Adrenal gland (tissue), 12 donors: ENCODE measurements around the gene LRFN2. TPM values are rescaled to one million over a fixed set of nuclear protein-coding genes. Genes with fewer than 3 reads are reported as not detected.

Experiments
- DNase-seq, 7 donors: peaks; one replicate each; pipeline ENCODE4 v3.0.0-alpha.2; 2019 to 2020
- H3K27ac ChIP-seq, 5 donors: fragments of 200-600 bp; sonication (generic) in 4 of 5; 1 replicate in 3 of 5; 2 replicates in 2 of 5; pipeline versions ENCODE4 v1.5.1 to v1.8.0; 2016 to 2020; ENCODE audit warnings: mild to moderate bottlenecking in 1 of 5
- H3K27me3 ChIP-seq: fragments of 200-600 bp; 2 replicates; pipeline ENCODE4 v1.8.0; 2021
- H3K36me3 ChIP-seq, 2 donors: fragments of 200-600 bp; replicated peaks in 1 of 2; 1 replicate in 1 of 2; 2 replicates in 1 of 2; pipeline versions ENCODE4 v1.5.1 to v1.8.0; 2018 to 2022
- H3K4me1 ChIP-seq, 2 donors: fragments of 200-600 bp; replicated peaks in 1 of 2; 1 replicate in 1 of 2; 2 replicates in 1 of 2; pipeline versions ENCODE4 v1.5.1 to v1.8.0; 2018 to 2021
- H3K4me3 ChIP-seq, 4 donors: fragments of 200-600 bp; sonication (generic) in 3 of 4; one replicate each; pipeline ENCODE4 v1.5.1; 2016 to 2018
- H3K9me3 ChIP-seq, 3 donors: fragments of 200-600 bp; sonication (generic) in 1 of 3; replicated peaks in 1 of 3; 1 replicate in 2 of 3; 2 replicates in 1 of 3; pipeline versions ENCODE4 v1.5.1 to v1.8.0; 2016 to 2021
- POLR2A ChIP-seq, 2 donors: fragments of 450-650 bp; IDR thresholded peaks; one replicate each; pipeline ENCODE4 v1.6.1; 2017; ENCODE audit warnings: antibody characterized with exemption in 2 of 2, mild to moderate bottlenecking in 2 of 2, moderate library complexity in 1 of 2
- WGBS, 4 donors: extraction: QIAGEN DNeasy Blood & Tissue Kit in 2 of 4; methylation state at CpG; one replicate each; pipeline versions ENCODE4 v1.1.5 to v1.1.7; 2013 to 2017; 5-methylcytosine and 5-hydroxymethylcytosine counted together
- intact Hi-C, 2 donors: fragments of 100-400 bp; cut with DNase I; formaldehyde crosslinking; loops; one replicate each; pipeline versions ENCODE4 v1.14.1 to v1.15.0; 2022 to 2023
- polyA plus RNA-seq, 3 donors: library from polyadenylated mRNA; stranded (reverse); fragments of 200-250 nt in 2 of 3; fragments of 350-450 nt in 1 of 3; fragmentation: Illumina TruSeq in 1 of 3; extraction: RNeasy Lipid Tissue Mini Kit (QIAGEN cat#74804) in 1 of 3; gene quantifications; one replicate each; pipeline ENCODE4 v1.2.3, GENCODE V29; 2013 to 2014
- total RNA-seq, 9 donors: library from RNA; depleted of rRNA in 4 of 9; stranded (reverse); fragments of >200 nt in 4 of 9; fragments of 120-200 nt in 1 of 9; fragmentation: NEBNext Ultra II Directional in 1 of 9; extraction: Animal tissue kit (Norgen Biotek cat#: 25700) in 1 of 9; gene quantifications; one replicate each; pipeline versions ENCODE4 v1.1.0 to v1.2.4, GENCODE V29; 2013 to 2023
- TF ChIP-seq, protein P1 (sequence below), 6 experiments: fragments of 450-650 bp in 4 of 6; fragments of 200-600 bp in 2 of 6; sonication (generic) in 1 of 6; IDR thresholded peaks; 1 replicate in 5 of 6; 2 replicates in 1 of 6; pipeline versions ENCODE4 v1.5.1 to v1.8.0; 2016 to 2021; ENCODE audit warnings: antibody characterized with exemption in 6 of 6, mild to moderate bottlenecking in 2 of 6, moderate library complexity in 1 of 6
- donor health status: healthy with polysubstance abuse.
- donor health status: Bipolar disorder and iron deficiency.
- donor health status: DM: yes; HTN: yes; CAD: no.
- donor health status: DM: no; HTN: no; CAD: no.
- donor health status: DM: no; HTN: no; CAD: no.
- donor health status: DM: yes; HTN: yes; CAD: no.

Gene LRFN2
- total and polyA plus RNA-seq, 12 donors = 0.03 to 0.74 (median 0.16) TPM; not detected in 3

DNA sequence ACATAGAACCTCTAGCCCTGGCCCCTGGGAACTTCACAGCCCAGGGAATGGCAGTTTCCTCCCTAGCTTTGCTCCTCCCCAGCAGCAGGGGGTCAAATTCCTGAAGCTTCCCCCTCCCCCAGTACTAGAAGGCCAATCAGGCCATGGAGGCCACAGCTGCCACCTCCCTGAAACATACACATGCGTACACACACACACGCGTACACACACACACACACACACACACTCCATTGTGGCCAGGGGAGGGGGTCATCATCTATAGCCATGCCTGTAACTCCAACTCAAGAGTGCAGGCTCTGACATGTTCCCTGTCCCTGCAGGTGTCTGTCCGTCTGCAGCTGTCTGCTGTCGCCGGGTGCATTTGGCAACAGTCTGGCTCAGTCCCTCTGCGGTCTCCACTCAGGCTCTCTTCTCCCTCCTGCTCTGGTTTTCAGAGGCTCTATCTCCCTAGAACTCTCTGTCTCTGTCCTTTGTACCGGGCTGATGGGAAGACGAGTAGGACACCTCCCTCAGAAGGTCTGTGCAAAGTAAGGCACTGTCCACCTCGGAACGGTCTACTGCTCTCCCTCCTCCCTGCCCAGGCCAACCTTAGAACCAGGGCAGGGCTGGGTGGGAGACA lies 1.4 kb downstream of the LRFN2 start:
- peaks cover 0 to 15% of the 10 kb centered on the region in 2 donors for H3K4me1 ChIP-seq
- intact Hi-C loops = loop anchor here in 1 of 2 donors (5.0 kb wide), 1 partner anchor 258 kb away; no protein-coding TSS in a partner anchor
- 62 to 78% (median 66%) methylated on average over 10 to 11 of the region's 11 CpGs for WGBS, 4 donors
- peaks cover 8% of the 10 kb centered on the region for H3K27me3 ChIP-seq
- H3K27ac ChIP-seq = no peak overlapping the region
- TF ChIP-seq, protein P1, sequence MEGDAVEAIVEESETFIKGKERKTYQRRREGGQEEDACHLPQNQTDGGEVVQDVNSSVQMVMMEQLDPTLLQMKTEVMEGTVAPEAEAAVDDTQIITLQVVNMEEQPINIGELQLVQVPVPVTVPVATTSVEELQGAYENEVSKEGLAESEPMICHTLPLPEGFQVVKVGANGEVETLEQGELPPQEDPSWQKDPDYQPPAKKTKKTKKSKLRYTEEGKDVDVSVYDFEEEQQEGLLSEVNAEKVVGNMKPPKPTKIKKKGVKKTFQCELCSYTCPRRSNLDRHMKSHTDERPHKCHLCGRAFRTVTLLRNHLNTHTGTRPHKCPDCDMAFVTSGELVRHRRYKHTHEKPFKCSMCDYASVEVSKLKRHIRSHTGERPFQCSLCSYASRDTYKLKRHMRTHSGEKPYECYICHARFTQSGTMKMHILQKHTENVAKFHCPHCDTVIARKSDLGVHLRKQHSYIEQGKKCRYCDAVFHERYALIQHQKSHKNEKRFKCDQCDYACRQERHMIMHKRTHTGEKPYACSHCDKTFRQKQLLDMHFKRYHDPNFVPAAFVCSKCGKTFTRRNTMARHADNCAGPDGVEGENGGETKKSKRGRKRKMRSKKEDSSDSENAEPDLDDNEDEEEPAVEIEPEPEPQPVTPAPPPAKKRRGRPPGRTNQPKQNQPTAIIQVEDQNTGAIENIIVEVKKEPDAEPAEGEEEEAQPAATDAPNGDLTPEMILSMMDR (IDR thresholded peaks at IDR 0.05) = no peak
- no peak for TF ChIP-seq POLR2A (IDR thresholded peaks at IDR 0.05)
- no peak for DNase-seq
- no peak overlapping the region for H3K4me3 ChIP-seq
- H3K9me3 ChIP-seq = no peaks in the 10 kb centered on the region
- H3K36me3 ChIP-seq = no peaks in the 10 kb centered on the region

DNA sequence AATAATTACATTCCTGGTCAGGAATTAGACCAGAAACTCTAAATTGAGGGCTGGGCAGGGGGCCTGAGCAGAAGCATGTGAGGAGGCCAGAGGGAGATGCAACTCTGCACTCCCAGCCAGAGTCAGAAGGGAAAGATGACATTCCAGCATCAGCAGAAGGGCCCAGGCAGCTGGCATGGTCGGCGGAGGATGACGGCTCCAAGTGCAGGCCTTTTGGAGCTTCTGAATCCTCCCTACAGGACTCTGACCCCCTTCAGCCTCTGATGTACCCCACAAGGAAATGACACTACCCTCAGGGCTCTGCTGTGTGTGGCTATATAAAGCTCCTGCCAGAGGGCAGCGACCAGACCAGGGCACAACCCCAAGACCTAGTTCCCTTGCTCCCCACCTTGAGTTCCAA lies 1.9 kb downstream of the LRFN2 start:
- no peaks in the 10 kb centered on the region for H3K9me3 ChIP-seq
- peaks cover 3% of the 10 kb centered on the region for H3K27me3 ChIP-seq
- H3K27ac ChIP-seq = no peak overlapping the region
- WGBS, 4 donors = 54 to 90% (median 83%) methylated on average over 2 to 4 of the region's 4 CpGs
- no peak for DNase-seq
- no peak for TF ChIP-seq POLR2A (IDR thresholded peaks at IDR 0.05)
- TF ChIP-seq, protein P1 (IDR thresholded peaks at IDR 0.05) = no peak
- H3K4me1 ChIP-seq = peaks cover 0 to 15% of the 10 kb centered on the region in 2 donors
- no peak overlapping the region for H3K4me3 ChIP-seq
- no peaks in the 10 kb centered on the region for H3K36me3 ChIP-seq
- intact Hi-C loops = loop anchor here in 1 of 2 donors (5.0 kb wide), 1 partner anchor 258 kb away; no protein-coding TSS in a partner anchor

DNA sequence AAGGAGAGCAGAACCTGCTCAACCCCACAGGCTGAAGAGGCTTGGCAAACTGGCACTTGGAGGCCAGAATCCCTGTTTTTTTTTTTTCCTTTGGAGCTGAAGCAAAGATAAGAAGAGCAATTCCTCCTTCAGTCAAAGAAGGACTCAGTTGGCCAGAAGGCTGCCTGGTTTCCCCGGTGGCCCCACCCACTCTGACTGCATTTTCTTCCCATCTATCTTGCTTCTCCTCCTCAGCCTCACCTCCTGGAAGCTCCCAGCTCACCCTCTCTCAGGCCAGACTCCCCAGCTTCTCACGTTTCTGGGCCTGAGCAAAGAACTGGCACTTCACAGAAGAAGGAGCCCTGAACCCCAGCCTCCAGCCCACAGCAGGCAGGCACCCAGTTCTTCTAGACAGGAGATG lies 2.4 kb downstream of the LRFN2 start:
- Histone ChIP-seq H3K27me3 (no peaks in the 10 kb centered on the region), H3K9me3 (no peaks in the 10 kb centered on the region), H3K27ac (no peak overlapping the region), H3K4me1 (peaks cover 0 to 15% of the 10 kb centered on the region in 2 donors), H3K36me3 (no peaks in the 10 kb centered on the region), H3K4me3 (no peak overlapping the region)
- TF ChIP-seq, protein P1 (IDR thresholded peaks at IDR 0.05) = no peak
- TF ChIP-seq POLR2A (IDR thresholded peaks at IDR 0.05) = no peak
- intact Hi-C loops = loop anchor here in 1 of 2 donors (5.0 kb wide), 1 partner anchor 257 kb away; no protein-coding TSS in a partner anchor
- no peak for DNase-seq
- 60 to 71% (median 62%) methylated on average over 2 of the region's 2 CpGs for WGBS, 4 donors

DNA sequence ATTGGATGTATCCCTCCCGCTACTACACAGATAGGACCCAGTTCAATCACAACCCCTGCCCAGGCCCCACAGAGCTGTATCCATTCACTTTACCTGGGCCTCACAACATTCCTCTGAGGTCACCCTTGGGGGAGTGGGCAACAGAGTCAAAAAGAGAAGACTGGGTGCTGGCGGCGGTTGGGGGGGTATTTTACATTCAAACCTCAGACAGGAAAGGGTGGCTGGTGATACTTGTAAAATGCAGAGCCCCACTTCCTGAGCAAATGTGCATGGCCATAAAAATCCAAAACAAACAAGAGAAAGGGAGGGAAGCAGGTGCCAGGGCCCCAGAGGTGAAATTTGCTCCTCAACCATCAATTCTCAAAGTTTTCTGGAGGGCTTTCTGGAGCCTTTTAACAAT lies 3.5 kb downstream of the LRFN2 start:
- 52 to 79% (median 70%) methylated on average over 3 of the region's 3 CpGs for WGBS, 4 donors
- intact Hi-C loops = no loop called here

More for the DNA sequence above, 3.5 kb downstream of the LRFN2 start:
- no peak for DNase-seq
- TF ChIP-seq POLR2A (IDR thresholded peaks at IDR 0.05) = no peak
- TF ChIP-seq, protein P1 (IDR thresholded peaks at IDR 0.05) = no peak
- Histone ChIP-seq H3K4me3 (no peak overlapping the region), H3K27me3 (no peaks in the 10 kb centered on the region), H3K36me3 (no peaks in the 10 kb centered on the region), H3K4me1 (peaks cover 0 to 15% of the 10 kb centered on the region in 2 donors), H3K9me3 (no peaks in the 10 kb centered on the region), H3K27ac (no peak overlapping the region)
